GM12864 (cell line): ENCODE data around the gene RHPN2.
"Not testable (repeated sequence)": the region's sequence is repeated elsewhere in the genome, so short reads cannot be mapped to it uniquely, and the experiment has no call there.

Experiments used
- DNase-seq: peaks from one replicate; pipeline ENCODE4 v3.0.0-alpha.2; 2011; ENCODE audit warnings: low read depth
- H3K4me3 ChIP-seq: 2 replicates; pipeline ENCODE4 v1.5.1; 2011; ENCODE audit warnings: mild to moderate bottlenecking, low read depth, low read length, control low read depth
- TF ChIP-seq, protein P1 (sequence below): IDR thresholded peaks from 2 replicates; pipeline ENCODE4 v1.5.1; 2011; ENCODE audit warnings: low read depth, mild to moderate bottlenecking, moderate library complexity, low read length, control low read depth, inconsistent platforms; ENCODE audit errors: missing control alignments

Gene RHPN2

DNA sequence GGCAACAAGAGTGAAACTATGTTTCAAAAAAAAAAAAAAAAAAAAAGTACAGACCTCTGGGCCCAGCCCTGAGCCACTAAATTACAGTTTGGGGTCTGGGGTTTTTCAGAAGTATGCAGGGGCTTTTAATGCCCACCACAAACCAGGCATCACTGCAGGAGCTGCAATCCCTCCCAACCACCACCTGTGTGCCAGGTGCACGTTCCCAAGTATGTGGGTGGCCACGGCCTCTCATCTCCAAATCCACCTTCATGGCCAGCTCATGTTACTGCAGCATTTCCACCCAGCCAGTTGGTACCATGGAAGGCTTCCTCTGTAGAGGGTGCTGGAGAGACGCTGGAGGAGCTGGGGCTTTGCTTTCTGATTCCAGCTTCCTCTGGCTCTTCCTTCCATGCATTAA, 119.4 kb downstream of the RHPN2 start:
- TF ChIP-seq, protein P1, sequence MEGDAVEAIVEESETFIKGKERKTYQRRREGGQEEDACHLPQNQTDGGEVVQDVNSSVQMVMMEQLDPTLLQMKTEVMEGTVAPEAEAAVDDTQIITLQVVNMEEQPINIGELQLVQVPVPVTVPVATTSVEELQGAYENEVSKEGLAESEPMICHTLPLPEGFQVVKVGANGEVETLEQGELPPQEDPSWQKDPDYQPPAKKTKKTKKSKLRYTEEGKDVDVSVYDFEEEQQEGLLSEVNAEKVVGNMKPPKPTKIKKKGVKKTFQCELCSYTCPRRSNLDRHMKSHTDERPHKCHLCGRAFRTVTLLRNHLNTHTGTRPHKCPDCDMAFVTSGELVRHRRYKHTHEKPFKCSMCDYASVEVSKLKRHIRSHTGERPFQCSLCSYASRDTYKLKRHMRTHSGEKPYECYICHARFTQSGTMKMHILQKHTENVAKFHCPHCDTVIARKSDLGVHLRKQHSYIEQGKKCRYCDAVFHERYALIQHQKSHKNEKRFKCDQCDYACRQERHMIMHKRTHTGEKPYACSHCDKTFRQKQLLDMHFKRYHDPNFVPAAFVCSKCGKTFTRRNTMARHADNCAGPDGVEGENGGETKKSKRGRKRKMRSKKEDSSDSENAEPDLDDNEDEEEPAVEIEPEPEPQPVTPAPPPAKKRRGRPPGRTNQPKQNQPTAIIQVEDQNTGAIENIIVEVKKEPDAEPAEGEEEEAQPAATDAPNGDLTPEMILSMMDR = no peak
- DNase-seq = no peak
- no peak overlapping the region for H3K4me3 ChIP-seq

DNA sequence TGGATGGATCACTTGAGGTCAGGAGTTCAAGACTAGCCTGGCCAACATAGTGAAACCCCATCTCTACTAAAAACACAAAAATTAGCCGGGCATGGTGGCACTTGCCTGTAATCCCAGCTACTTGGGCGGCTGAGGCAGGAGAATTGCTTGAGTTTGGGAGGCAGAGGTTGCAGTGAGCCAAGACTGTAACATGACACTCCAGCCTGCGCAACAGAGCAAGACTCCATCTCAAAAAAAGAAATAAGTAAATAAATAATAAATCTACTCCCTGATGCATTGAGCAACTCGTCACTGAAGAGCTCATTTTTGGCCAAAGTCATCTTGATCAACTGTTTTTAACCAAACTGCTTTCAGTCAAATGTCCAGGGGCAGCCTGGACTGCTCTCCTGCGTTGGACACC, 123.4 kb downstream of the RHPN2 start:
- H3K4me3 ChIP-seq, DNase-seq: not testable (repeated sequence)

DNA sequence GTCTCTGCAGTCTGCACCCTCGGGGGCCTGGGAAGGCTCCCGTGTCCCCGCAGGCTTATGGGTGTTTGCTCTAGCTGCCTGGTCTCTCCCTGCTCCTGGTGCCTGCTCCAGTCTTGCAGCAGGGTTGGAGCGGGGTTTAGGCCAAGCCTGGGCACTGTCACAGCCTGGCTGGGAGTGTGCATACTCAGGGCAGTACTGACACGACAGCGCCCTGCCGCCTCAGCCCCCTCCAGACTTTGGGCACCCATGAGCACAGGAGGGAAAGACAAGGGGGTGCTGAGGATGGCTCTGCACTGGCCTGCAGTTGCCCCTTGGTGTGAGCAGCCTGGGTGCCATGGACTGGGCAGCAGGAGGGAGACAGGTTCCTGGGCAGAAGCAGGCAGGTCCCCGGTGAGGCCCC, 128.6 kb downstream of the RHPN2 start:
- TF ChIP-seq, protein P1 = no peak
- no peak for DNase-seq
- H3K4me3 ChIP-seq = no peak overlapping the region

DNA sequence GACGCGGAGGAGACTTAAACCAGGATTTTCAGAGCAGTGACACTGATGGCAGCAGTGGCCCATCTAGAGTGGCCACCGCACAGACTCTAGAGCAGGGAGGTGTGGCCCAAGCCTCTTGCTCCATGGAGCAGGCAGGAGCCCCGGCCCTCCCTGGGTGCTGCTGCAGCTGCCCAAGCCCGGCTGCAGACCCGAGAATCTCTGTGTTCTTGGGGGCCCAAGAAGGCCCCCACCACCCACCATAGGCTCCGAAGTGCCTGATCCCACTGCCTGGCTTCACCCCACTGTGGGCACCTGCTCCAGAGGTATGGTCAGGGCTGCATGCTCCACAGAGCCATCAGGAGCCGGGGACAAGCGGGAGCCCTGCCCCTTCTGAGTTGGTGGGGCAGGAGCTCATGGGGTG, 129.1 kb downstream of the RHPN2 start:
- H3K4me3 ChIP-seq = no peak overlapping the region
- no peak for DNase-seq
- TF ChIP-seq, protein P1 = no peak

DNA sequence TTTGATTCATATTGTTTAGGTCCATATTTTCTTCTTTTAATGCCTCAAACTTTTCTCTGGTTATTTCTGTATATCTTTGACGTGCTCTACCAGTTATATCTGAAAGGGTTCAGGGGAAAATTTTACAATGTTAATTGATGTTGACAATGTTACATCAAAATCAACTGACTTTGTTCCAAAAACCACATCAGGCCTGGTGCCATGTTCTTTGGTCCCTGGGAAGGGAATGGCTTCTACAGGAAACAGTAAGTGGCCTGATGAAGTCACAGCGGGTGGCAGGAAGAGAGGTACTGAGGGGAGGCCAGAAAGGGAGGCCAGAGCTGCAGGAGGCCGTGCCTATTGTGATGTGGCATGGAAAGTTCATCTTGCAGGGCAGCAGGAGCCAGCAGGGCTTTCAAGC, 131.1 kb downstream of the RHPN2 start:
- H3K4me3 ChIP-seq = no peak overlapping the region
- TF ChIP-seq, protein P1 = no peak
- no peak for DNase-seq

DNA sequence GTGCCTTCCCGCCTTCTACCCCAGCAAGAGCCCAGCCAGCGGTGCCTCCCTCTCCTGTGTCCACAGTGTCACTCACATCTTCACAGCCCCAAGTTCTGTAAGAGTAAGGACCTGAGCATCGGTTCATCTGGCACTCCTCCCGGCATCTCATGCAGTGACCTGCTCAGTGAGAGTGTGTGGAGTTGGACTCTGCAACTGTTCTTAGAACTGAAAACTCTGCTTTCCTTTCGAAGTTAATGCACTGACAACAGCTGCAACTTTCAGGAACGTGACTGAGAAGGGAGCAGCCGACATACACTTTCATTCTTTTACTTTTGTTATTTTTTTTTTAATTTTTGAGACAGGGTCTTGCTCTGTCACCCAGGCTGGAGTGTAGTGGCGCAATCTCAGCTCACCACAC, 134.1 kb downstream of the RHPN2 start:
- TF ChIP-seq, protein P1 = no peak
- no peak for DNase-seq
- H3K4me3 ChIP-seq = no peak overlapping the region

DNA sequence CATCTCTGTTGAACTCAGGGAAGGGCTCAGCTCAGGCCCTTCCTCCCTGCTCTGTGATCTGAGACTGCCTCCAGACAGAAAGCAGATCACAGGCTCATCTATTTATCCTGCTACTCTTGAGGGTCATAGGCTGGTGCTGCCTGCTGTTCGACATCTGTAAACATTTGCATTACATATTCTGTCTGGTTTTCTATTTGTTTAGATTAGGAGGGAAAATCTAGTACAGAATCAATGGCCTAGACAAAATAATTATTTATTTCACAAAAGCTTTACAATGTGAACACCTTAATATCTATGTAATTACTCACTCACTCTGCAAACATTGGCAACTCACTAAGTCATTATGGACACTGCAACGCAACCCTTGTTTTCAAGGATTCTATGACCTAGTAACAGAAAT, 135.9 kb downstream of the RHPN2 start:
- H3K4me3 ChIP-seq = no peak overlapping the region
- TF ChIP-seq, protein P1 = no peak
- DNase-seq = no peak
